H1 (cell line): Measurements from ENCODE around the gene TTC3. TPM values are rescaled to one million over a fixed set of nuclear protein-coding genes. Genes with fewer than 3 reads are reported as not detected.

ENCODE experiments used
- BACH1 ChIP-seq: IDR thresholded peaks from 2 replicates; pipeline ENCODE4 v1.6.1; 2012; ENCODE audit warnings: low read length, improper control_type of control experiment
- MAX ChIP-seq: IDR thresholded peaks from 2 replicates; pipeline ENCODE4 v1.6.1; 2012; ENCODE audit warnings: inconsistent platforms
- RAD21 ChIP-seq, 2 experiments: IDR thresholded peaks in 1 of 2; conservative IDR thresholded peaks in 1 of 2; 2 replicates each; pipeline ENCODE4 v1.6.1; 2011; ENCODE audit warnings: low read depth in 2 of 2, low read length in 2 of 2, improper control_type of control experiment in 1 of 2, inconsistent platforms in 1 of 2, mild to moderate bottlenecking in 1 of 2, moderate library complexity in 1 of 2
- RNF2 ChIP-seq: fragments of 200-900, 300-1000 bp; sonication (generic); IDR thresholded peaks from 2 replicates; pipeline ENCODE4 v1.7.1; 2016; ENCODE audit warnings: borderline replicate concordance, low read depth, mild to moderate bottlenecking, antibody characterized with exemption, low read length; ENCODE audit not compliant: poor library complexity, severe bottlenecking; ENCODE audit errors: missing control alignments
- SP1 ChIP-seq: IDR thresholded peaks from 2 replicates; pipeline ENCODE4 v1.6.1; 2011; ENCODE audit warnings: low read depth, low read length
- SUZ12 ChIP-seq: fragments of 200-600 bp; sonication (generic); IDR thresholded peaks from 2 replicates; pipeline ENCODE4 v1.6.1; 2012; ENCODE audit warnings: mild to moderate bottlenecking, inconsistent platforms, low read length, moderate library complexity, mixed read lengths
- polyA plus RNA-seq, 7 experiments: library from polyadenylated mRNA; depleted of rRNA in 3 of 7; stranded (reverse) in 5 of 7; unstranded in 2 of 7; fragments of >200 nt in 5 of 7; fragments of 200-250 nt in 2 of 7; gene quantifications; 1 replicate in 5 of 7; 2 replicates in 1 of 7; 4 replicates in 1 of 7; pipeline versions ENCODE4 v1.2.1 to v1.2.3, GENCODE V29; 2011 to 2013; ENCODE audit warnings: missing spikeins in 2 of 7, mixed read lengths in 2 of 7
- total RNA-seq: library from RNA; stranded (reverse); fragmentation: NEBNext Ultra II Directional; extraction: Animal tissue kit (Norgen Biotek cat#: 25700); gene quantifications from 2 replicates; pipeline ENCODE4 v1.2.1, GENCODE V29; 2021
- TF ChIP-seq, protein P1 (sequence below): fragments of 300-600 bp; sonication (generic); IDR thresholded peaks from 2 replicates; pipeline ENCODE4 v1.7.1; 2012; ENCODE audit warnings: low read length, moderate library complexity, mild to moderate bottlenecking, inconsistent platforms; ENCODE audit not compliant: insufficient replicate concordance
- TF ChIP-seq, protein P2 (sequence below): IDR thresholded peaks from 2 replicates; pipeline ENCODE4 v1.6.1; 2012; ENCODE audit warnings: inconsistent platforms

TTC3 gene
- total and polyA plus RNA-seq, 2 of the 8 experiments (the other 6 are each of a cell fraction or from before 2014, with no cell fraction given), result 11.0 to 36.2 TPM

DNA sequence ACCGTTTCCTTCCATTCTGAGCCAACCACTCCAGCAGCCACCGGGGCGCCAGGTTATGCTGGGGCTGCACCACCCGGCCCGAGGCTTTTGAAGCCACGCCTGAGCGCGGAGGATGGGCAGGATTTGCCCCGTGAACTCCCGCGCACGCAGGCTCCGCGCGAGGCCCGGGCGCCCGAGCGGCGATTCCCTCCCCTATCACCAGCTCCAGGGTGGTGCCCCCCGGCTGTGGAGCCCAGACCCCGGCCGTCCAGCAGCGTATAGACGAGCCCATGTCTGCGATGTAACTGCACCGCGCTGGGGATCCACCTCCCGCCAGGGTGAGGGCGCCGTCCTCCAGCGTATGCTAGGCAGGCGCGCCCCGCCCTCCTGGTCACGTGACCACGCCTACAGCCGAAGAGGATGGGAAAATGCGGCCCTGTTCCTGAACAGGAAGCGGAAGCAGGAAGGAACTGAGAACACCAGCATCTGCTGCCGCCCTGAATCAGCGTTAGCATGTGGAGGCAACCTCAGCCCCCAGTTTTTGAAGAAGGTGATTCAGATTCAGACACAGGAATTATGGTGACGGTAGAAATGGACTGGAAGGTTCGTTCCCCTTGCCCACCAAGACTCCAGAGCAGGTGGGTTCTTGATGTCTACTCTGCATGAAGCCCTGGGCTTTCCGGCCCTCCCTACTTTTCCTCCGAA lies 148.1 kb downstream of the TTC3 start (continued):
- TF ChIP-seq, protein P1, sequence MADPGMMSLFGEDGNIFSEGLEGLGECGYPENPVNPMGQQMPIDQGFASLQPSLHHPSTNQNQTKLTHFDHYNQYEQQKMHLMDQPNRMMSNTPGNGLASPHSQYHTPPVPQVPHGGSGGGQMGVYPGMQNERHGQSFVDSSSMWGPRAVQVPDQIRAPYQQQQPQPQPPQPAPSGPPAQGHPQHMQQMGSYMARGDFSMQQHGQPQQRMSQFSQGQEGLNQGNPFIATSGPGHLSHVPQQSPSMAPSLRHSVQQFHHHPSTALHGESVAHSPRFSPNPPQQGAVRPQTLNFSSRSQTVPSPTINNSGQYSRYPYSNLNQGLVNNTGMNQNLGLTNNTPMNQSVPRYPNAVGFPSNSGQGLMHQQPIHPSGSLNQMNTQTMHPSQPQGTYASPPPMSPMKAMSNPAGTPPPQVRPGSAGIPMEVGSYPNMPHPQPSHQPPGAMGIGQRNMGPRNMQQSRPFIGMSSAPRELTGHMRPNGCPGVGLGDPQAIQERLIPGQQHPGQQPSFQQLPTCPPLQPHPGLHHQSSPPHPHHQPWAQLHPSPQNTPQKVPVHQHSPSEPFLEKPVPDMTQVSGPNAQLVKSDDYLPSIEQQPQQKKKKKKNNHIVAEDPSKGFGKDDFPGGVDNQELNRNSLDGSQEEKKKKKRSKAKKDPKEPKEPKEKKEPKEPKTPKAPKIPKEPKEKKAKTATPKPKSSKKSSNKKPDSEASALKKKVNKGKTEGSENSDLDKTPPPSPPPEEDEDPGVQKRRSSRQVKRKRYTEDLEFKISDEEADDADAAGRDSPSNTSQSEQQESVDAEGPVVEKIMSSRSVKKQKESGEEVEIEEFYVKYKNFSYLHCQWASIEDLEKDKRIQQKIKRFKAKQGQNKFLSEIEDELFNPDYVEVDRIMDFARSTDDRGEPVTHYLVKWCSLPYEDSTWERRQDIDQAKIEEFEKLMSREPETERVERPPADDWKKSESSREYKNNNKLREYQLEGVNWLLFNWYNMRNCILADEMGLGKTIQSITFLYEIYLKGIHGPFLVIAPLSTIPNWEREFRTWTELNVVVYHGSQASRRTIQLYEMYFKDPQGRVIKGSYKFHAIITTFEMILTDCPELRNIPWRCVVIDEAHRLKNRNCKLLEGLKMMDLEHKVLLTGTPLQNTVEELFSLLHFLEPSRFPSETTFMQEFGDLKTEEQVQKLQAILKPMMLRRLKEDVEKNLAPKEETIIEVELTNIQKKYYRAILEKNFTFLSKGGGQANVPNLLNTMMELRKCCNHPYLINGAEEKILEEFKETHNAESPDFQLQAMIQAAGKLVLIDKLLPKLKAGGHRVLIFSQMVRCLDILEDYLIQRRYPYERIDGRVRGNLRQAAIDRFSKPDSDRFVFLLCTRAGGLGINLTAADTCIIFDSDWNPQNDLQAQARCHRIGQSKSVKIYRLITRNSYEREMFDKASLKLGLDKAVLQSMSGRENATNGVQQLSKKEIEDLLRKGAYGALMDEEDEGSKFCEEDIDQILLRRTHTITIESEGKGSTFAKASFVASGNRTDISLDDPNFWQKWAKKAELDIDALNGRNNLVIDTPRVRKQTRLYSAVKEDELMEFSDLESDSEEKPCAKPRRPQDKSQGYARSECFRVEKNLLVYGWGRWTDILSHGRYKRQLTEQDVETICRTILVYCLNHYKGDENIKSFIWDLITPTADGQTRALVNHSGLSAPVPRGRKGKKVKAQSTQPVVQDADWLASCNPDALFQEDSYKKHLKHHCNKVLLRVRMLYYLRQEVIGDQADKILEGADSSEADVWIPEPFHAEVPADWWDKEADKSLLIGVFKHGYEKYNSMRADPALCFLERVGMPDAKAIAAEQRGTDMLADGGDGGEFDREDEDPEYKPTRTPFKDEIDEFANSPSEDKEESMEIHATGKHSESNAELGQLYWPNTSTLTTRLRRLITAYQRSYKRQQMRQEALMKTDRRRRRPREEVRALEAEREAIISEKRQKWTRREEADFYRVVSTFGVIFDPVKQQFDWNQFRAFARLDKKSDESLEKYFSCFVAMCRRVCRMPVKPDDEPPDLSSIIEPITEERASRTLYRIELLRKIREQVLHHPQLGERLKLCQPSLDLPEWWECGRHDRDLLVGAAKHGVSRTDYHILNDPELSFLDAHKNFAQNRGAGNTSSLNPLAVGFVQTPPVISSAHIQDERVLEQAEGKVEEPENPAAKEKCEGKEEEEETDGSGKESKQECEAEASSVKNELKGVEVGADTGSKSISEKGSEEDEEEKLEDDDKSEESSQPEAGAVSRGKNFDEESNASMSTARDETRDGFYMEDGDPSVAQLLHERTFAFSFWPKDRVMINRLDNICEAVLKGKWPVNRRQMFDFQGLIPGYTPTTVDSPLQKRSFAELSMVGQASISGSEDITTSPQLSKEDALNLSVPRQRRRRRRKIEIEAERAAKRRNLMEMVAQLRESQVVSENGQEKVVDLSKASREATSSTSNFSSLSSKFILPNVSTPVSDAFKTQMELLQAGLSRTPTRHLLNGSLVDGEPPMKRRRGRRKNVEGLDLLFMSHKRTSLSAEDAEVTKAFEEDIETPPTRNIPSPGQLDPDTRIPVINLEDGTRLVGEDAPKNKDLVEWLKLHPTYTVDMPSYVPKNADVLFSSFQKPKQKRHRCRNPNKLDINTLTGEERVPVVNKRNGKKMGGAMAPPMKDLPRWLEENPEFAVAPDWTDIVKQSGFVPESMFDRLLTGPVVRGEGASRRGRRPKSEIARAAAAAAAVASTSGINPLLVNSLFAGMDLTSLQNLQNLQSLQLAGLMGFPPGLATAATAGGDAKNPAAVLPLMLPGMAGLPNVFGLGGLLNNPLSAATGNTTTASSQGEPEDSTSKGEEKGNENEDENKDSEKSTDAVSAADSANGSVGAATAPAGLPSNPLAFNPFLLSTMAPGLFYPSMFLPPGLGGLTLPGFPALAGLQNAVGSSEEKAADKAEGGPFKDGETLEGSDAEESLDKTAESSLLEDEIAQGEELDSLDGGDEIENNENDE, result no peak
- TF ChIP-seq SUZ12 (no peak), RNF2 (no peak), MAX (peak; percentile 75), SP1 (0 out of 2 replicates have a peak, but pooled peaks have one; percentile 16), RAD21 (IDR thresholded peaks at IDR 0.05 in 1 of 2, conservative IDR thresholded peaks at IDR 0.05 in 1 of 2; ENCODE audit: low read depth in 2 of 2, low read length in 2 of 2) (peak; percentile 48 to 55), BACH1 (no peak)
- TF ChIP-seq, protein P2, sequence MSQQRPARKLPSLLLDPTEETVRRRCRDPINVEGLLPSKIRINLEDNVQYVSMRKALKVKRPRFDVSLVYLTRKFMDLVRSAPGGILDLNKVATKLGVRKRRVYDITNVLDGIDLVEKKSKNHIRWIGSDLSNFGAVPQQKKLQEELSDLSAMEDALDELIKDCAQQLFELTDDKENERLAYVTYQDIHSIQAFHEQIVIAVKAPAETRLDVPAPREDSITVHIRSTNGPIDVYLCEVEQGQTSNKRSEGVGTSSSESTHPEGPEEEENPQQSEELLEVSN, result peak; percentile 84
